DMS153 treated with DMSO at 0.1 percent for 48 hours (cell line): ENCODE data around the gene RNU7-1.

Experiments used
- DNase-seq: peaks from one replicate; lab custom pipeline; 2025; ENCODE audit not compliant: unreplicated experiment; lab: John Stamatoyannopoulos, UW

Gene RNU7-1

DNA sequence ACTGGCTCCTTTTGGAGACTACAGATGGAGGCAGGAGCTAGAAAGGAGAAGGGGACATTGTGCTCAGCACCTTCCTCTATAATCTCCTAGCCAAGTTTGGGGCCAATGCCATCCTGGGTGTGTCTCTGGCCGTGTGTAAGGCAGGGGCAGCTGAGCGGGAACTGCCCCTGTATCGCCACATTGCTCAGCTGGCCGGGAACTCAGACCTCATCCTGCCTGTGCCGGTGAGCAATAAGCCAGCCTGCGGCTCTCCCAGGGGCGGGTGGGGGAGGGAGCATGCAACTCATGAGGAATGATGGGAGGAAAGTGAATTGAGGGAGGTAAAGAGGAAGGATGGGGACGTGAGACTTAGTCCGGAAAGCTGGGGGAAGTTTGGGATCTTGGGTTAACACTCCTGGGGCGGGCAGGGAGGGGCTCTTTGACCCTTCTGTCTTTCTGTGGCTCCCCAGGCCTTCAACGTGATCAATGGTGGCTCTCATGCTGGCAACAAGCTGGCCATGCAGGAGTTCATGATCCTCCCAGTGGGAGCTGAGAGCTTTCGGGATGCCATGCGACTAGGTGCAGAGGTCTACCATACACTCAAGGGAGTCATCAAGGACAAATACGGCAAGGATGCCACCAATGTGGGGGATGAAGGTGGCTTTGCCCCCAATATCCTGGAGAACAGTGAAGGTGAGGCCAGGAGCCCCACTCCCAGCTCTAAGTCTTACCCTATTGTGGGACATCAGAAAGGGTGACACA lies 26.0 kb upstream of the RNU7-1 start:
- DNase-seq, result no peak

DNA sequence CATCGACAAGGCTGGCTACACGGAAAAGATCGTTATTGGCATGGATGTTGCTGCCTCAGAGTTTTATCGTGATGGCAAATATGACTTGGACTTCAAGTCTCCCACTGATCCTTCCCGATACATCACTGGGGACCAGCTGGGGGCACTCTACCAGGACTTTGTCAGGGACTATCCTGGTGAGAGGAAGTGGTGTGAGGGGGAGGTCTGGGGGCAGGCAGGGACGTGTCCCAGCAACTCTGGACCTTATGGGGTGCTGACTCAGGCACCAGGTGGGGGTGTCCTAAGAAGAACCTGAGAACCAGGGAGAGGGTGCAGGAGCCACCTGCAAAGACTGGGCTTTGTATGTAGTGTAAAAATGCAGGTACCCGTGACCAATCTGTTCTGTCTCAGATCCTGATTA lies 24.0 kb upstream of the RNU7-1 start:
- no peak for DNase-seq

DNA sequence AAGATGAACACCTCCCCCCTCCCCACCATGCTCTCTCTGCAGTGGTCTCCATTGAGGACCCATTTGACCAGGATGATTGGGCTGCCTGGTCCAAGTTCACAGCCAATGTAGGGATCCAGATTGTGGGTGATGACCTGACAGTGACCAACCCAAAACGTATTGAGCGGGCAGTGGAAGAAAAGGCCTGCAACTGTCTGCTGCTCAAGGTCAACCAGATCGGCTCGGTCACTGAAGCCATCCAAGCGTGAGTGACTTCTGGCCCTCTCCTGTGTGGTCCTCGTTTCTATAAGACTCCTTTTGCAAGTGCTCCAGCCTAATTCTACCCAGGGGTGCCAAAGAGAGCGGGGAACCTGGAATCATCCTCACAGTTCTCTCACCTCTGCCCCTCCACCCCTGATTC lies 22.1 kb upstream of the RNU7-1 start:
- no peak for DNase-seq

DNA sequence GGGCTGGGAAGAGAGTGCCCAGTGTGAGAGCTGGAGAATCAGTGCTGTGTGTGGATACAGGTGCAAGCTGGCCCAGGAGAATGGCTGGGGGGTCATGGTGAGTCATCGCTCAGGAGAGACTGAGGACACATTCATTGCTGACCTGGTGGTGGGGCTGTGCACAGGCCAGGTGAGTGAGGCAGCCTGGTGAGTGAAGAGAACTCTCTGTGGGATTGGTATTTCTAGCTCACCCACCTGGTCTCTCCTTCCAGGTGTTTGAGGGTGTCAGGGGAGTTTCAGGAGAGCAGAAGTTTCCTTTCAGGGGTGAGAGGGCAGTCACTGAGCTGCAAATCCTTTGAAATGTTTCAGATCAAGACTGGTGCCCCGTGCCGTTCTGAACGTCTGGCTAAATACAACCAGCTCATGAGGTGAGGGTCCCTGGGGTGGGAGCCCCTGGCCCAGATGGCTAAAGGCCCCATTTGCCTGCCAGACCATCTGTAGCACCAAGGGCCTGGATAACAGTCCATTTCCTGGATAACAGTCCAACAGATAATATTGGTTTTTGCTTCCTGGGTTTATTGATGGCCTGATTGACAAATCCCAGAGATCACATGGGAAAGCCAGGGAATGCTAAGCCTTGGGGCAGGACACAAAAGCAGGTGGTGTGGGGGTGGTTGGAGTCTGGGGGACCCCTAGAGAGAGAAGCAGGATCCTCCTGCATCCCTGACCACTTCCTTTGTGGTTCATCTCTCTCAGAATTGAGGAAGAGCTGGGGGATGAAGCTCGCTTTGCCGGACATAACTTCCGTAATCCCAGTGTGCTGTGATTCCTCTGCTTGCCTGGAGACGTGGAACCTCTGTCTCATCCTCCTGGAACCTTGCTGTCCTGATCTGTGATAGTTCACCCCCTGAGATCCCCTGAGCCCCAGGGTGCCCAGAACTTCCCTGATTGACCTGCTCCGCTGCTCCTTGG lies 21.3 kb upstream of the RNU7-1 start:
- no peak for DNase-seq

DNA sequence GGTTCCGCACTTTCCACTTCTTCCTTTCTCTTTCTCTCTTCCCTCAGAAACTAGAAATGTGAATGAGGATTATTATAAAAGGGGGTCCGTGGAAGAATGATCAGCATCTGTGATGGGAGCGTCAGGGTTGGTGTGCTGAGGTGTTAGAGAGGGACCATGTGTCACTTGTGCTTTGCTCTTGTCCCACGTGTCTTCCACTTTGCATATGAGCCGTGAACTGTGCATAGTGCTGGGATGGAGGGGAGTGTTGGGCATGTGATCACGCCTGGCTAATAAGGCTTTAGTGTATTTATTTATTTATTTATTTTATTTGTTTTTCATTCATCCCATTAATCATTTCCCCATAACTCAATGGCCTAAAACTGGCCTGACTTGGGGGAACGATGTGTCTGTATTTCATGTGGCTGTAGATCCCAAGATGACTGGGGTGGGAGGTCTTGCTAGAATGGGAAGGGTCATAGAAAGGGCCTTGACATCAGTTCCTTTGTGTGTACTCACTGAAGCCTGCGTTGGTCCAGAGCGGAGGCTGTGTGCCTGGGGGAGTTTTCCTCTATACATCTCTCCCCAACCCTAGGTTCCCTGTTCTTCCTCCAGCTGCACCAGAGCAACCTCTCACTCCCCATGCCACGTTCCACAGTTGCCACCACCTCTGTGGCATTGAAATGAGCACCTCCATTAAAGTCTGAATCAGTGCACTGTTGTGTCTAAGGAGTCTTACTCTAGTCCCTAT lies 20.4 kb upstream of the RNU7-1 start:
- DNase-seq, result no peak

DNA sequence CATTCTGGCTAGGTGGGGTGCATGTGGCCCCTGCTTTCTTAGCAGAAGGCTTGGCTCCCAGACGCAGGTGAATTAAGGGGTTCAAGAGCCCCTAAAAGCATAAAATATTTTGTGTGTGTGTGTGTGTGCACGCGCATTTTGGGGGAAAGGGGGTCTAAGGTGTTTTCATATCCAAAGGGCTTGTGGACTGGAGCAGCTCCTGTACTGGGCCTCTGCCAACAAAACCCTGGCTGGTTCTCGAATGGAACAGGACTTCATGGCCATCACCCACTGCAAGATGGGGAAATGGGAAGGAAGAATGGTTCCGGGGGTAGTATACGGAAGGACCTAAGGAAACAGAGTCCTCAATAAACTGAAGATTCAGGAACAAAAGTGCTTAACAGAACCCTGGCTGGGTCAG lies 19.8 kb upstream of the RNU7-1 start:
- no peak for DNase-seq

DNA sequence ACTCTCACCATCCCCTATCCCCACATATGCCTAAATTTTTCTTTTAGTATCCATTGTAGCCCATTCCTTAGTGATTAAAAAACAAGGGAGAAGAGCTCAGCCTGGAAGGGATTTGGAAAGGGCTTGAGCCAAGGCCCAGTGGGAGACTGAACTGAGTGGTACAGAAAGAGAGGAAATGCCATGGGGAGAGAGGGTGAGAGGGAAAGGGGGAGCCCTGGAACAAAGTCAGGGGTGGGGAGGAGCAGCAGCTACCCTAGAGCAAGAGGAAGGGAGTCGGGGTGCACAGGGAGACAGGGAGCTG lies 18.4 kb upstream of the RNU7-1 start:
- DNase-seq, result no peak

DNA sequence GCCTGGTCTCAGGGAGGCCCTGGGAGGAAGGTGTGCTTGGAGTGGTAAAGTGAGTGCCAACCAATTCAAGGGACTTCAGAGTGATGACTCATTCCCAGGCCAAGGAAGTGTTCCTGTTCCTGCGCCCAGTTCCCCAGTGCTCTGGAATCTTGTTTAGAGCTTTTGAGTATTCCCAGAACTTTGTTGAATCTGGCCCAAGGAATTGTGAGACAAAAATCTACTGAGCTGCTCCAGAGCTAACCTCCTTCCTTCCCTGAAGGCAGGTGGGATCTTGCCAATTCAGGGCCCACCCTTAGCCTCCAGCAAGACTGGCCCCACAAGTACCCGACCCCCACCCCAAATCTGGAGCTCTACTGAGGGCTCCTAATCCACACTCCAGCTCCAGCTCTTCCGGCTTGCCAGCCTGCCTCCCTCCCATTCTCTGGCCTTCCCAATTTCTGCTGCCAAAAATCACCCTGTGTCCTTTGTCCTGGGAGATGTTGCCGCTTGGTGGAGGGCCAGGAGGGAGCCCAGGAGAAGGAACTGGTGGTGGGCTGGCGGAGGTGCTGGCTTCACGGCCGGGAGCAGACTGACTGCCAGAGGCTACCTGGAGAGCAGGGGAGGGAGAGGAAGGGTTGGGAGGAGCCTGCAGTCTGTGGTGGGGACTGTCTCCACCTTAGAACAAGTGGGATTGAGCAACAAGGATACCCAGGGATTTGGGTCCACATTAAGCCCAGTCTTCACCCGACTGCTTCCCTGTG lies 17.9 kb upstream of the RNU7-1 start:
- no peak for DNase-seq

DNA sequence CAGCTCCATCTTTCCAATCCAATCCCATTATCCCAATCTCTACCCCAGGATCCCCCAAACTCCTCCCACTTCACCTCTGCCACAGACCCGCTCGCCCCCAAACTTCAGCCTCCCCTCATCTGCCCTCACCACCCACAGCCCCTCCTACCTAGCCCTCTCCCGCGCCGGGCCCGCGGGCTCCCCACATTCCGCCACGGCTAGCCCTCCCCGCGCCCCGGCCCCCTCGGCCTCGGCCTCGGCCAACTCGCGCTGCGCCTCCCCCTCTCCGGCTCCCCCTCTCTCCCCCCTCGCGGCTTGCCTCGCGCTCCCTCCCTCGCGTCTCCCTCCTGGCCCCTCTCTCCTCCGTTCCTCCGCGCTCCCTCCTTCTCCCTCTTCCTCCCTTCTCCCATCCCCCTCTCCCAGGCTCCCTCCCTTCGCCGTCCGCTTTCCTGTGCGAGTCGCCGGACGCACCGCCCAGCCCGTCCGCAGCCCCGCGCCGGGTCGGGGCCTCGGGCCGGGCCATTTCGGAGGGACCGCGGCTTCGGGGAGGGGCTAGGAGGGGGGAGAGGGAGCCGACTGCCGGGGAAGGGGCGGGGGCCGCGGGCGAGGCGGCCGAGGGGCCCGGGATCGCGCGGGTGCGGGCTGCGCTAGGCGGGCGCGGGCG lies 16.1 kb upstream of the RNU7-1 start, which contains the start of gene ATN1:
Gene ATN1 (plus strand): TSS at position 581 of the 643 bp plus-strand sequence. CDS start 6,043 bp downstream, outside the sequence.
- no peak for DNase-seq

DNA sequence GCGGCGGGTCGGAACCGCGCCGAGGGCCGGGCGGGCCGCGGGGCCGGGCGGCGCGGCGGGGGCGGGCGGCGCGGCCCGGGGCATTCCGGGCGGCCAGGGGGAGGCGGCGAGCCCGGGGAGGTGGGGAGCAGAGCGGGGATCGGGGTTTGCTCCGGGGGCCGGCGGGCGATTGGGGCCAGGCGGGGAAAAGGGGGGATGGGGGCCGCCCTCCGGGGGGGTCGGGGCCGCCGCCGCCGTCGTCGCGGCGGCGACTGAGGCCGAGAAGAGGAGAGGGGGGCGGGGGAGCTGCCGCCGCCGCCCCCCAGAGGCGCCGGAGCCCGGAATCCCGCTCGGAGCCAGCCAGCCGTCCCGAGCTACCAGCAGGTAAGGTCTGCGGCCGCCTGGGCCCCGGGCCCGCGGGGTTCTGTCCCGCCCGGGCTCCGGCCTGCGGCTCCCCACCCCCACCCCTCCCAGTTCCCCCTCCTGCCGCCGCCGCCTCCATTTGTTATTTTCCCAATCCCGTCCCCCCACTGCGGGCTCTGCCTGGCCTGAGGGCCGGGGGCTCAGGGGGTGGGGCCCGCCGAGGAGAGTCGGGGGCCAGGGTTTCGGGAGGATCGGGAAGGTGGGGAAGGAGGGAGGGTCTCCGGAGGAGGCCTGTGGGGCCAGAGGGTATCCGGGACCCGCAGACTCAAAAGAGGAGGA lies 15.5 kb upstream of the RNU7-1 start:
- no peak for DNase-seq

DNA sequence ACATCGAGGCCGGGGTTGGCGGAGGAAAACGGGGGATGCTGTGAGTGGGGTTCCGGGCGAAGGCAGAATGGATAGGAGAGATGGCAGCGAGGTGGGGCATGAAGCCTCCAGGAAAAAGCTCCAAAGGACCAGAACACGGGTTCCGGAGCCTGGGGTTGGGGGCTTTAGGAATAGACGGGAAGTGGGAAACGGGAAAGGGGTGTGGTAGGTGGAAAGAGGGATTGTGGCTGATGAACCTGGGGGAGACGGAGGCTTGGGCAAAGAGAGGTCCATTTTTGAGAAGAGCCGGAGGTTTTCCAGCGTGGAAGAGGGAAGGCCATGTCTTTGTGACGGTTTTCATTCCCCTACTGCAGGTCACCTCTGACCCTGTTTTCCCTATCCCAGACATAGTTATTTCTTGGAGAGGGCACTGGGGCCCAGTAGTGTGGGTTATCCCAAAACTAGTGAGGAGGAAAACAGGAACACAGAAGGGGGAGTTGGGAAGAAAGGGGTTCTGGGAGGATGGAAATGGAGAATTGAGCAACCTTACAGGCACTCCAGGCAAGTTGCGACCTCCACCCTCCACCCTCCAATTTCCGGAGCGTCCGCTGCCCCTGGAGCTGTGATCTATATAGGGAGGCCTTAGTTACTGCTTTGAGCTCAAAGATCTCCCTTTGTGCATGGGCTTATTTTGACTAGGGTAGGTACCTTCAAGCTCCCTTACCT lies 14.8 kb upstream of the RNU7-1 start:
- no peak for DNase-seq

DNA sequence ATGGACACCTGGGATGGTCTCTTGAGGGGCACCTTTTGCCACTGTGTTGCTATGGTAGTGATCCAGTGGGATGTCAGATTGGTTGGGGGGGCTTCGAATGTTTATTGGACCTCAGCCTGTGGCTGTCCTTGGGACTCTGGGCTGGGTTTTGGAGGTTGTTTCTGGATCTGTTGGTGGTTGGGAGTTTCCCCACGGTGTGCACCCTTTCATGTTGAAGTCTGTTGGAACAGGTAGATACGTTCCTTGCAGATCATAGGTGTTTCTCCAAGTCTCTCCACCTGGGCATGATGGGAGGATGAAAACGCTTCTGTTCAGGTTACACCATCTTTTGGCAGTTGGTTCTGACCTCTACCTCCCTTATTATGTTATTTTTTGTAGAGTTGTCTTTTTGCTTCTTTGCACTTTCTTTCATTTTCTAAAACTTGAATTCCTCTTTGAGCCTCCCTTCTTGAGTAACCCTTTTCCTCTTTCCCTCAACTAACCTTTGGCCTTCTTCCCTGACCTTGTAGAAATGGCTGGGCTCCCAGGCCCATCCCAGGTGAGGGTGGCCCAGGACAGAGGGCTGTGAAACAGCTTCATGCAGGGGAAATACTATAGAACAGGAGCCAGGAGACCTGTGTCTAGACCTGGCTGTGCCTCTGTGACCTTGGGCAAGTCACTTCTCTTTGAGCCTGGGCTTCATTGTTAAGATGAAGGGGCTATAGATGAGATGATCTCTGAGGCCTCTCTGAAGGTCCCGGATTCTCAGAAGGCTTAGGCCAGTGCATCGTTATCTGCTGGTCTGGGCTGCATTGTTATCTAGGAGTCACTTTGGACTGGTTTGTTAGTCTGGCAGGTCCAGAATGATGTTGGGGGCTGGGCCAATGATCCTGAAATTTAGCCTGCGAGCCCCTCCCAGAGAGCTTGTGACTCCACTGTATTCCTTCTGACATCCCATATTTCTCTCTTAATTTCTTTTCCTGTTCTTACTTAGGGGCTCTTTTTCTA lies 13.9 kb upstream of the RNU7-1 start:
- no peak for DNase-seq

DNA sequence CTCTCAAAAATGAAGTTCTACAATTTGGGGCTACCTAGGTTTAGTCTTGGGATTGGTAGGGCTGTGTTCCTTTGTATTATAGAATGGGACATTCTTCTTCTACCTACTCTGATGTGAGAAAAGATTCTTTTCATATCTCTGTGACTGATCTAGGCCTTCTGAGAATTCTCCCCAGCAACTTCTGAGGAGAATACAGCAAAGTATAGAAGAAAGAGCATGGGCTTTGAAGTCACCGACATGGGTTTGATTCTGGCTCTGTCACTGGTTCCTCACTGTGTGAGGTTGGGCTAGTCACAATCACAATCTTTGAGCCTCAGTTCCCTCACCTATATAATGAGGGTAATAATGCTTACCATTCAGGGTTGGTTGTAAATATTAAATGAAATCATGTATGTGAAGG lies 10.8 kb upstream of the RNU7-1 start:
- no peak for DNase-seq

DNA sequence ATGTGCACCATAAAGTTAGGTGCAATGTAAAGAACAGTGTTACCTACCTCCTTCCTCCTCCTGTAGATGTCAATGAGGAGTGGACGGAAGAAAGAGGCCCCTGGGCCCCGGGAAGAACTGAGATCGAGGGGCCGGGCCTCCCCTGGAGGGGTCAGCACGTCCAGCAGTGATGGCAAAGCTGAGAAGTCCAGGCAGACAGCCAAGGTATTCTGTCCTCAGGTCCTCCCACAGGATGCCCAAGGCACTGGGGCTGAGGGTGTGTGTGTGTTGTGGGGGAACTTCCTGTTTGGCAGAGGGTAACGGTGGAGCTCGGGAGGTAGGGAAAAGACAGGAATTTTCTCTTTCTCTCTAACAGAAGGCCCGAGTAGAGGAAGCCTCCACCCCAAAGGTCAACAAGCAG lies 9.5 kb upstream of the RNU7-1 start:
- DNase-seq, result no peak

DNA sequence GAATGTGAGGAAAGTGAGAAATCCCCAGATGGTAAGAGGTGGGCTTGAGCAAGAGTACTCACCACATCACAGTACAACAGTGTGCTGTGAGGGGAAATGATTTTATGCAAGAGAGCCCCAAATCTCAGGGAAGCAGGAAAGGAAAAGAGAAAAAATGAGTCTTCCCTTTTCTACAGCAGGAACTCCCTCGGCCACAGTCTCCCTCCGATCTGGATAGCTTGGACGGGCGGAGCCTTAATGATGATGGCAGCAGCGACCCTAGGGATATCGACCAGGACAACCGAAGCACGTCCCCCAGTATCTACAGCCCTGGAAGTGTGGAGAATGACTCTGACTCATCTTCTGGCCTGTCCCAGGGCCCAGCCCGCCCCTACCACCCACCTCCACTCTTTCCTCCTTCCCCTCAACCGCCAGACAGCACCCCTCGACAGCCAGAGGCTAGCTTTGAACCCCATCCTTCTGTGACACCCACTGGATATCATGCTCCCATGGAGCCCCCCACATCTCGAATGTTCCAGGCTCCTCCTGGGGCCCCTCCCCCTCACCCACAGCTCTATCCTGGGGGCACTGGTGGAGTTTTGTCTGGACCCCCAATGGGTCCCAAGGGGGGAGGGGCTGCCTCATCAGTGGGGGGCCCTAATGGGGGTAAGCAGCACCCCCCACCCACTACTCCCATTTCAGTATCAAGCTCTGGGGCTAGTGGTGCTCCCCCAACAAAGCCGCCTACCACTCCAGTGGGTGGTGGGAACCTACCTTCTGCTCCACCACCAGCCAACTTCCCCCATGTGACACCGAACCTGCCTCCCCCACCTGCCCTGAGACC lies 8.0 kb upstream of the RNU7-1 start:
- DNase-seq, result no peak

DNA sequence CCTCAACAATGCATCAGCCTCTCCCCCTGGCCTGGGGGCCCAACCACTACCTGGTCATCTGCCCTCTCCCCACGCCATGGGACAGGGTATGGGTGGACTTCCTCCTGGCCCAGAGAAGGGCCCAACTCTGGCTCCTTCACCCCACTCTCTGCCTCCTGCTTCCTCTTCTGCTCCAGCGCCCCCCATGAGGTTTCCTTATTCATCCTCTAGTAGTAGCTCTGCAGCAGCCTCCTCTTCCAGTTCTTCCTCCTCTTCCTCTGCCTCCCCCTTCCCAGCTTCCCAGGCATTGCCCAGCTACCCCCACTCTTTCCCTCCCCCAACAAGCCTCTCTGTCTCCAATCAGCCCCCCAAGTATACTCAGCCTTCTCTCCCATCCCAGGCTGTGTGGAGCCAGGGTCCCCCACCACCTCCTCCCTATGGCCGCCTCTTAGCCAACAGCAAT lies 7.4 kb upstream of the RNU7-1 start:
- DNase-seq, result no peak
